Measurements from ENCODE around the gene CLIC3.

CLIC3 gene

GRCh38 chr9:136963341-136963740 lies 33.0 kb downstream of the CLIC3 start:
- DNase-seq = no peak

- DNase-seq = no peak
Observed at GRCh38 chr9:136962701-136963248, 33.6 kb downstream of the CLIC3 start.

- no peak for DNase-seq
Observed at GRCh38 chr9:136962163-136962562, 34.2 kb downstream of the CLIC3 start.

GRCh38 chr9:136961279-136962065 lies 34.9 kb downstream of the CLIC3 start:
- peak; percentile 46 for DNase-seq

- no peak for DNase-seq
Observed at GRCh38 chr9:136960938-136961275, 35.5 kb downstream of the CLIC3 start.

- DNase-seq = no peak
Observed at GRCh38 chr9:136960212-136960937, 36.0 kb downstream of the CLIC3 start.

- DNase-seq = no peak
Observed at GRCh38 chr9:136958898-136959850, 37.2 kb downstream of the CLIC3 start.

- no peak for DNase-seq
Observed at GRCh38 chr9:136958473-136958872, 37.9 kb downstream of the CLIC3 start.

GRCh38 chr9:136957901-136958300 lies 38.5 kb downstream of the CLIC3 start:
- DNase-seq = no peak

GRCh38 chr9:136957461-136957860 lies 38.9 kb downstream of the CLIC3 start:
- DNase-seq = no peak

- no peak for DNase-seq
Observed at GRCh38 chr9:136956604-136957003, 39.8 kb downstream of the CLIC3 start.

- DNase-seq = no peak
Observed at GRCh38 chr9:136955943-136956335, 40.4 kb downstream of the CLIC3 start.

- DNase-seq = no peak
Observed at GRCh38 chr9:136955202-136955942, 41.0 kb downstream of the CLIC3 start.

GRCh38 chr9:136954270-136955083 lies 41.9 kb downstream of the CLIC3 start:
- no peak for DNase-seq

- DNase-seq = no peak
Observed at GRCh38 chr9:136953771-136954269, 42.5 kb downstream of the CLIC3 start.

- DNase-seq = no peak
Observed at GRCh38 chr9:136952876-136953770, 43.2 kb downstream of the CLIC3 start.

GRCh38 chr9:136952321-136952850 lies 44.0 kb downstream of the CLIC3 start:
- DNase-seq = no peak

GRCh38 chr9:136951541-136952320 lies 44.6 kb downstream of the CLIC3 start, which contains the start of gene LCN12:
Gene LCN12, plus strand, starts transcription at chr9:136952273. Its CDS starts 55 bp downstream, at chr9:136952328.
- DNase-seq = no peak
